B cell (primary cell): ENCODE results near the gene ETFA. TPM values are rescaled to one million over a fixed set of nuclear protein-coding genes. Genes with fewer than 3 reads are reported as not detected.

Source experiments
- ATAC-seq: fragments of 200-7000 bp; cut with Tn5 transposase; one replicate; pipeline ENCODE4 v1.10.0; 2021; ENCODE audit warnings: low read depth, mild to moderate bottlenecking, moderate number of reproducible peaks, moderate library complexity
- CTCF ChIA-PET: fragments of 350-600 bp; sonication (Branson Sonifier 250); formaldehyde crosslinking; loops from one replicate; lab custom pipeline; 2021; ENCODE audit warnings: antibody characterized with exemption, inconsistent platforms; lab: Charles Lee
- POLR2A ChIA-PET: fragments of 350-600 bp; sonication (Branson Sonifier 250); formaldehyde crosslinking; loops from one replicate; lab custom pipeline; 2021; ENCODE audit warnings: antibody characterized with exemption; lab: Charles Lee
- DNase-seq: peaks from one replicate; pipeline ENCODE4 v3.0.0; 2013
- H2AFZ ChIP-seq: 2 replicates; pipeline ENCODE4 v1.6.1; 2012; ENCODE audit warnings: mild to moderate bottlenecking, low read depth, low read length; ENCODE audit not compliant: insufficient read depth, poor library complexity, severe bottlenecking
- H3K27ac ChIP-seq, 2 donors: 1 replicate in 1 of 2; 2 replicates in 1 of 2; pipeline ENCODE4 v1.5.1; 2012 to 2013; ENCODE audit warnings: low read length in 2 of 2, mild to moderate bottlenecking in 2 of 2, moderate library complexity in 1 of 2
- H3K27me3 ChIP-seq, 4 experiments: fragments of 200-600 bp in 1 of 4; sonication (generic) in 1 of 4; replicated peaks in 1 of 4; 1 replicate in 2 of 4; 2 replicates in 2 of 4; pipeline versions ENCODE4 v1.6.1 to v1.7.0; 2013 to 2016; ENCODE audit warnings: low read length in 3 of 4, mild to moderate bottlenecking in 2 of 4, mixed read lengths in 1 of 4, moderate library complexity in 1 of 4; ENCODE audit not compliant: insufficient read depth in 4 of 4, control insufficient read depth in 3 of 4; ENCODE audit errors: control extremely low read depth in 1 of 4
- H3K36me3 ChIP-seq, 2 experiments: replicated peaks in 1 of 2; 1 replicate in 1 of 2; 2 replicates in 1 of 2; pipeline versions ENCODE4 v1.6.1 to v1.7.1; 2013; ENCODE audit warnings: low read length in 1 of 2; ENCODE audit not compliant: insufficient read depth in 2 of 2, control insufficient read depth in 1 of 2; ENCODE audit errors: control extremely low read depth in 1 of 2, extremely low read depth in 1 of 2
- H3K4me1 ChIP-seq, 2 donors: fragments of 200-600 bp in 1 of 2; sonication (generic) in 1 of 2; 1 replicate in 1 of 2; 2 replicates in 1 of 2; pipeline versions ENCODE4 v1.5.1 to v1.6.1; 2013 to 2017; ENCODE audit warnings: low read length in 2 of 2; ENCODE audit not compliant: control insufficient read depth in 2 of 2, insufficient read depth in 2 of 2
- H3K4me2 ChIP-seq: replicated peaks from 2 replicates; pipeline ENCODE3; 2012; ENCODE audit warnings: mild to moderate bottlenecking, low read depth, low read length; ENCODE audit not compliant: poor library complexity, severe bottlenecking
- H3K4me3 ChIP-seq, 5 experiments: fragments of 200-600 bp in 1 of 5; sonication (generic) in 1 of 5; 1 replicate in 3 of 5; 2 replicates in 2 of 5; pipeline versions ENCODE4 v1.5.1 to v1.7.0; 2011 to 2016; ENCODE audit warnings: low read length in 4 of 5, mild to moderate bottlenecking in 4 of 5, low read depth in 2 of 5, control low read depth in 1 of 5, moderate library complexity in 1 of 5; ENCODE audit not compliant: insufficient read depth in 1 of 5; ENCODE audit errors: control extremely low read depth in 1 of 5, extremely low read depth in 1 of 5
- H3K79me2 ChIP-seq: fragments of 200-600 bp; sonication (generic); one replicate; pipeline ENCODE4 v1.6.0; 2016; ENCODE audit warnings: low read length; ENCODE audit not compliant: control insufficient read depth, insufficient read depth
- H3K9ac ChIP-seq: fragments of 200-600 bp; sonication (generic); 2 replicates; pipeline ENCODE4 v1.6.1; 2017; ENCODE audit warnings: mild to moderate bottlenecking, low read length, moderate library complexity
- H3K9me3 ChIP-seq, 3 donors: one replicate each; pipeline versions ENCODE4 v1.6.1 to v1.7.1; 2013; ENCODE audit warnings: low read length in 2 of 3; ENCODE audit not compliant: control insufficient read depth in 2 of 3, insufficient read depth in 1 of 3; ENCODE audit errors: control extremely low read depth in 1 of 3
- H4K20me1 ChIP-seq: 2 replicates; pipeline ENCODE4 v1.6.0; 2012; ENCODE audit warnings: mild to moderate bottlenecking, low read length; ENCODE audit not compliant: insufficient read depth, control insufficient read depth, poor library complexity, severe bottlenecking
- H3K27ac Mint-ChIP-seq: one replicate; pipeline ENCODE4 v1.8.0; 2021; ENCODE audit warnings: mixed read lengths
- H3K27me3 Mint-ChIP-seq: one replicate; pipeline ENCODE4 v1.8.0; 2021; ENCODE audit warnings: mixed read lengths
- H3K4me1 Mint-ChIP-seq: one replicate; pipeline ENCODE4 v1.8.0; 2021; ENCODE audit warnings: mixed read lengths
- H3K4me3 Mint-ChIP-seq: one replicate; pipeline ENCODE4 v1.8.0; 2021; ENCODE audit warnings: mixed read lengths
- H3K9me3 Mint-ChIP-seq: one replicate; pipeline ENCODE4 v1.8.0; 2022; ENCODE audit warnings: mixed read lengths; ENCODE audit not compliant: insufficient read depth
- EZH2 ChIP-seq: IDR thresholded peaks from 2 replicates; pipeline ENCODE4 v1.6.1; 2012; ENCODE audit warnings: borderline replicate concordance, low read depth, mild to moderate bottlenecking, moderate library complexity, low read length; ENCODE audit not compliant: insufficient read depth, poor library complexity, severe bottlenecking
- WGBS: methylation state at CpG from one replicate; pipeline ENCODE4 v1.1.5; 2013; ENCODE audit warnings: missing lambda C conversion rate; ENCODE audit not compliant: insufficient coverage; 5-methylcytosine and 5-hydroxymethylcytosine counted together
- intact Hi-C: fragments of 100-400 bp; cut with micrococcal nuclease; formaldehyde crosslinking; loops from one replicate; pipeline ENCODE4 v1.10.0; 2022
- polyA plus RNA-seq: library from polyadenylated mRNA; depleted of rRNA; stranded (reverse); fragments of >200 nt; gene quantifications from 2 replicates; pipeline ENCODE4 v1.2.3, GENCODE V29; 2012
- total RNA-seq, 2 donors: library from RNA; stranded (reverse); fragments of 120-200 nt in 1 of 2; gene quantifications; 1 replicate in 1 of 2; 2 replicates in 1 of 2; pipeline versions ENCODE4 v1.2.3 to v1.2.4, GENCODE V29; 2013 to 2022
- TF ChIP-seq, protein P1 (sequence below): fragments of 200-600 bp; IDR thresholded peaks from one replicate; pipeline ENCODE4 v1.8.0; 2022; ENCODE audit warnings: antibody characterized with exemption, mild to moderate bottlenecking

Gene ETFA
- total and polyA plus RNA-seq, 2 donors (not counting 1 experiment from before 2014, with no cell fraction given): 34.9 to 68.8 TPM

DNA sequence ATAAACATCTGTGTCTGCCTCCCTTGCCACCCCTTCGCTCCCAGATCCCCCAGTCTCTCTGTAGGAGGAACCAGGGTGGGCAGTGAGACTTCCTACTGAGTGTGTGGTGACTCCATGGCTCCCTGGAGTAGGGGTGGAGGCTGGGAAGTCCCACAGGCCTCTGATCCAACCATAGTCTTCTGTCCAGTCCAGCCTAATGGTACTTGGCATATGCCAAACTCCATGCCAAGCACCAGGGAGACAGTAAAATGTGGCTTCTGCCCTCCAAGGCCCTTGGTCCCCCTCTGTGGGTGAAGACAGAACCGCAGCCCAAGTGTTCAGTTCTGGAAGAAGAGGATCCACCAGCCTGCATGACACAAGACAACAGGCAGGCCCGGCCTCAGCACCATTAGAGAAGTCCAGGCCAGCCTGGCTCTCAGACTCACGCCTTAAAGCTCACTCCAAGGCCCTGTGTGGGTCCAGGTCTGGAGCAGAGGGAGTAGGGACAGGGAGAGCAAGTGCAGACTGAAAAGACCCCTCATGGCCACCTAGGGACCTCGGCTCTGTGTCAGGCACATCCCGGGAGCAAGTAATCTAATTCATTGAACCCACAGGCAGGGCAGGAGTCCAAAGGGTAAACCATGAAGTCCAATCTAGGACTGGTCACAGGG is 112.7 kb downstream of the ETFA start:
- H3K27ac Mint-ChIP-seq: no peak overlapping the region
- 100% methylated on average over 3 of the region's 6 CpGs for WGBS
- Histone ChIP-seq H3K4me1 (peaks cover 0 to 17% of the 10 kb centered on the region in 2 donors), H3K27ac (no peak overlapping the region), H3K9me3 (no peaks in the 10 kb centered on the region), H3K4me2 (no peak overlapping the region), H3K9ac (no peak overlapping the region), H2AFZ (no peak overlapping the region), H3K4me3 (no peak overlapping the region), H4K20me1 (no peaks in the 10 kb centered on the region), H3K36me3 (no peaks in the 10 kb centered on the region), H3K79me2 (no peaks in the 10 kb centered on the region), H3K27me3 (no peaks in the 10 kb centered on the region)
- ATAC-seq: no peak
- peaks cover 20% of the 10 kb centered on the region for H3K4me1 Mint-ChIP-seq
- ChIA-PET CTCF (interaction anchor here (1.4 kb wide), 1 partner anchor 8 kb away, joined by 5 read pairs; no protein-coding TSS in a partner anchor), POLR2A (no interaction called here)
- no peak for DNase-seq
- H3K4me3 Mint-ChIP-seq: no peak overlapping the region
- TF ChIP-seq, protein P1, sequence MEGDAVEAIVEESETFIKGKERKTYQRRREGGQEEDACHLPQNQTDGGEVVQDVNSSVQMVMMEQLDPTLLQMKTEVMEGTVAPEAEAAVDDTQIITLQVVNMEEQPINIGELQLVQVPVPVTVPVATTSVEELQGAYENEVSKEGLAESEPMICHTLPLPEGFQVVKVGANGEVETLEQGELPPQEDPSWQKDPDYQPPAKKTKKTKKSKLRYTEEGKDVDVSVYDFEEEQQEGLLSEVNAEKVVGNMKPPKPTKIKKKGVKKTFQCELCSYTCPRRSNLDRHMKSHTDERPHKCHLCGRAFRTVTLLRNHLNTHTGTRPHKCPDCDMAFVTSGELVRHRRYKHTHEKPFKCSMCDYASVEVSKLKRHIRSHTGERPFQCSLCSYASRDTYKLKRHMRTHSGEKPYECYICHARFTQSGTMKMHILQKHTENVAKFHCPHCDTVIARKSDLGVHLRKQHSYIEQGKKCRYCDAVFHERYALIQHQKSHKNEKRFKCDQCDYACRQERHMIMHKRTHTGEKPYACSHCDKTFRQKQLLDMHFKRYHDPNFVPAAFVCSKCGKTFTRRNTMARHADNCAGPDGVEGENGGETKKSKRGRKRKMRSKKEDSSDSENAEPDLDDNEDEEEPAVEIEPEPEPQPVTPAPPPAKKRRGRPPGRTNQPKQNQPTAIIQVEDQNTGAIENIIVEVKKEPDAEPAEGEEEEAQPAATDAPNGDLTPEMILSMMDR: no peak
- no peak for TF ChIP-seq EZH2
- intact Hi-C loops: no loop called here
- no peaks in the 10 kb centered on the region for H3K27me3 Mint-ChIP-seq
- H3K9me3 Mint-ChIP-seq: no peaks in the 10 kb centered on the region

DNA sequence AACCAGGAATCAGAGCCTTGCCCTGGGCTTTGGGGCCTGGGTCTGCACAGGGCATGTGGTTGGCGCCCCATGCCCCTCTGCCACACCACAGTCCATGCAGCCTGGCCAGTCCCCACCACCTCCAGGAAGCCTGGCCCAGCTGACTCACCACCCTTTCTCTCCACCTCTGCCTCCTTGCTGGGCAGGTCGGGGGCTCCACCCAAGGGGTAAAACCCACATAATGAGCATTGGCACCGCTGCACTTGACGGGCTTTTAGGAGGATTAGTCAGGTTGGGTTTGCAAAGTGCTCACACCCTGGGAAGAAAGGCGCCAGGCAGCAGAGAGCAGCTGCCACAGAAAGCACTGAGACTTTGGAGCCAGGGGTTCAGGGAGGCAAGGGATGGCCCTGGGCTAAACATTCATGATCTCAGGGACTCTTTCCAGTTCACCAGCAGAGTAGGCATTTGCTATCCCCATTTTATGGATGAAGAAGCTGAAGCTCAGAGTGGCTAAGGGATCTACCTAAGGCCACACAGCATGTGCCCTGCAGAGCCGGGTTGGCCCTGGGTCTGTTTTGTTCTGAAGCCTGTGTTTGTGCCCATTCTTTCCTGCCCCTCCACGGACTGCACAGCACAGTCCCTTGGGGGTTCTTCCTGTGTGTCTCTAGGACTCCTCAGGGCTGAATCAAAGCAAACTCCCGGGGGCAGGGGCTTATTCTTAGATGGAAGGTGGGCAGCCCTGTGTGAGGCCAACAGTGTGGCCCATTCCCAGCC is 113.4 kb downstream of the ETFA start:
- Histone ChIP-seq H3K9me3 (no peaks in the 10 kb centered on the region), H3K27ac (no peak overlapping the region), H3K4me2 (peak overlapping the region; percentile 44), H3K9ac (no peak overlapping the region), H3K27me3 (no peaks in the 10 kb centered on the region), H3K36me3 (no peaks in the 10 kb centered on the region), H4K20me1 (no peaks in the 10 kb centered on the region), H3K4me3 (no peak overlapping the region), H3K79me2 (no peaks in the 10 kb centered on the region), H3K4me1 (peaks cover 0 to 17% of the 10 kb centered on the region in 2 donors), H2AFZ (no peak overlapping the region)
- Mint-ChIP-seq H3K4me3 (peak overlapping the region; percentile 29), H3K9me3 (no peaks in the 10 kb centered on the region), H3K27me3 (no peaks in the 10 kb centered on the region), H3K27ac (no peak overlapping the region), H3K4me1 (peaks cover 20% of the 10 kb centered on the region)
- 94% methylated on average over 8 of the region's 8 CpGs for WGBS
- POLR2A ChIA-PET: no interaction called here
- intact Hi-C loops: no loop called here
- ATAC-seq: no peak
- DNase-seq: no peak
- CTCF ChIA-PET: interaction anchor here (1.4 kb wide), 1 partner anchor 7 kb away, joined by 5 read pairs; no protein-coding TSS in a partner anchor
- no peak for TF ChIP-seq EZH2
- TF ChIP-seq, protein P1: no peak
